OCI-LY3 (cell line): ENCODE measurements around the gene RNF14.

Source experiments
- CTCF ChIP-seq: fragments of 200-600, 300-600 bp; sonication (generic); IDR thresholded peaks from 2 replicates; pipeline ENCODE4 v1.5.1; 2014; ENCODE audit warnings: antibody characterized with exemption, low read length, low read depth
- EZH2phosphoT487 ChIP-seq: fragments of 200-600 bp; shearing (Covaris generic); IDR thresholded peaks from 2 replicates; pipeline ENCODE4 v1.6.1; 2018; ENCODE audit warnings: antibody characterized with exemption, mixed run types, low read depth

DNA sequence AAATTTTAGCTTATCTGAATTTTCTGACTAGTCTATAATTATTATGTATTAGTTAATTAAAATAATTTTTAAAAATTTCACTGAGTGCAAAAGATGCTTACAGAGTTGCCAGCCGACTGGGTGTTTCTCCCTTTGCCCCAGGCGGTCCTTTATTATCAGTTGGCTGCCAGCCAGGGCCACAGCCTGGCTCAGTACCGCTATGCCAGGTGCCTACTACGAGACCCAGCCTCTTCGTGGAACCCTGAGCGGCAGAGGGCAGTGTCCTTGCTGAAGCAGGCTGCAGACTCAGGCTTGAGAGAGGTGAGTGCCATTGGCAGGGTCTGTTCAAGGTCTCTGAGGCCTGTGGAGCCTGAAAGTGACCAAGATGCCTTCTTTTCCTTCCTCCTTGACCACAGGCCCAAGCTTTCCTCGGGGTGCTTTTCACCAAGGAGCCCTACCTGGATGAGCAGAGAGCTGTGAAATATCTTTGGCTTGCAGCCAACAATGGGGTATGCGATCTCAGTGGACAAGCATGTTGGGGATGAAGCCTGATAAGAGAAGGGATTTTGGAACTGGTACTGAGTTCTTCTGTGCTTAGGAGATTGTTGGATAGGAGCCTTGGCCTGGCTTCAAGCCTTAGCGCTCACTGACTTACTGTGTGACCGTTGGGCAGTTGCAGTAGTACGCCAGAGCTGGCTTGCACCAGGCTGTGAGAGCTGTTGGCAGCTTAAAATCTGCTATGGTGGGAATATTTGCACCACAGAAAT lies 34.6 kb upstream of the RNF14 start:
- no peak for TF ChIP-seq CTCF
- TF ChIP-seq EZH2phosphoT487 = no peak
